ENCODE results near the gene CALY. TPM values are rescaled to one million over a fixed set of nuclear protein-coding genes. Genes with fewer than 3 reads are reported as not detected.
A peak's percentile ranks its signal among the peaks of the same experiment; 100 is the strongest.

Gene CALY
- total RNA-seq, 1 donor from 2014 or later: not detected

DNA sequence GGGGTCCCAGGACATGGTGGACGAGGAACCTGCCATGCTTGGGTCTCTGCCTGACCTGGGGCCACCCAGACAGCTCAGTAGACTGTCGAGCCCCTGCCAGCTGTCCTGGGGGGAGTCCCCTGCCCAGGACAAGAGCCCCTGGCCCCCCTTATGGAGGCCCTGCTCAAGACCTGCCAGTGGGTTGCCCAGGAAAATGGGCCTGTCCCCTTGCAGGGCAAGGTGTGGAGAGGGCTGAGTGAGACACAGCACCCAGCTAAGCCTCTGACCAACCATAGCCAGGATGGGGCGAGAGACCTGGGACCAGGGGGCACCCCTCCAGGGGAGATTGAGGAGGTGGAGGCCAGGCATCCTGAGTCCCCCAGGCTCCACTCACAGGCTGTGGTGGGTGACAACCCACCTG lies 19.3 kb upstream of the CALY start:
- intact Hi-C loops (cut with DNase I): no loop called here
- peak; percentile 32 for DNase-seq
- ATAC-seq (ENCODE audit: poor library complexity): no peak

DNA sequence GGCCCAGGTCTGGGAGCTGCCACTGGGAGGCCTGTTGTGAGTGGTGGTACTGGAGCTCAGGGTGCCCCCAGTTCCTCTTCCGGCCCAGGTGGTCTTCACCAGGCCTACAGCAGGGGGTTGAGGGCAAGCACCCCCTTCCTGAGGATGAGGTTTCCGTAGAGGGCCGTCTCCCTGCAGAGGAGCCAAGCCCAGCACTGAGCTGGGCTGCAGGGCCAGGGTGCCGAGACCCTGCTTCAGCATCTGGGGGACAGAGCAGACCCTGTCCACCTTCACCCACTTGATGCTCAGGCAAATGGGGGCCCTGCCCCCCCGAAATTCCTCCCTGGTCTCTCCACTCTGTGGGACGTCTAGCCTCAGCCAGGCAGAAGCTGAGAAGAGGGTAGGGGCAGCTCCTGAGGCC lies 18.6 kb upstream of the CALY start:
- ATAC-seq (ENCODE audit: poor library complexity): no peak
- intact Hi-C loops (cut with DNase I): no loop called here
- DNase-seq: no peak

DNA sequence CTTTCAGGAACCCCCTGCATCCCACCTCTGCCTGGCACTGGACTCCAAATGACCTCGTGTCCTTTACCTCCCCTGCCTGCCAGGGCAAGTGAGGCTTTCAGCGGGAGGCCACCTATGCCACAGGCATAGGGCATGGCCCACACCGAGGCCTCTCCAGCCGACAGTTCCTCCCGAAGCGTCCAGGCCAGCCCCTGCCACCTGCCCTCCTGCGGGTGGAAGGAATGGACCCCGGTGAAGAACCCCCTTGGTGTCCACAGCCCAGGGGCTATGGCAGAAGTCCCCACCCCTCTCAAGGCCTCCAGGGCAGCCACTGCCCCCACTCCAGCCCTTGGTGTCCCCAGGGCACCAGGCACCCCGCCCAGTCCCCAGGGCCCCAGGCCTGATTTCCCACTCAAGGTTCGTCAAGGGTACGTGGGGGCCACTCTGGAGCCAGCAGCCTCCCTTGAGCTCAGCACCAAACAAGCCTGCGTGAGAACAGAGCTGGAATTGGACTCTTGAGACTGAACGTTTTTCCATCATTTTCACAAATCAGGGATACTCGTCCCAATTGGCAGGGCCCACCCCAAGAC lies 18.1 kb upstream of the CALY start:
- ATAC-seq (ENCODE audit: poor library complexity) (no peak), DNase-seq (peak; percentile 27)
- intact Hi-C loops (cut with DNase I): no loop called here

DNA sequence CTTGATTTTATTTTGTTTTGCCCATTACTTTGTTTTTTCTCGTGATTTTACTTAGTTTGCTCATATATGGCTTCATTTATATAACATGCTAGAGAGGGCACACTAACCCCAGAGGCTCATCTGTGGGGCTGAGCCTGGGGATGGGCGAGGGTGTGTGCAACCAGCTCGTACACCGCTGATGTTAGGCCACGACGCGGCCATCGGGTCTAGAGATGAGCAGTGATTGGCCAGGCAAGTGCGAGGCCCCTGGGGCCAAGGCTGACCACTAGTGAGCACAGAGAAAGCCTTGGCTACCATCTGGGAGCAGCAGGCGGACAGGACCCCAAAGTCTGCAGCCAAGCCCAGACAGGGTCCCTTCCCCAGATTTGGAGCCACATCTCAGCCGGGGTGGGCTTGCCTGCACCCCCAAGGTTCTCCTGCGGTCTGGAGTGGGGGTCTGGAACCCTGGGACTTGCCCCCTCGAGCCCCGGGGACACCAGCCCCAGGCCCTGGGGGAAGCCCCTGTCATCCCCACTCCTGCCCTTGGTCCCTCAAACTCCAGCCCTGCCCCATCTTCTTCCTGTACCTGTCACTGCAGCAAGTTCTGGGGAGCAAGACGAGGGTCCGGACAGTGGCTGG lies 17.4 kb upstream of the CALY start:
- ATAC-seq (ENCODE audit: poor library complexity) (no peak), DNase-seq (peak; percentile 26)
- intact Hi-C loops (cut with DNase I): no loop called here

- intact Hi-C loops (cut with DNase I): no loop called here
- no peak for ATAC-seq (ENCODE audit: poor library complexity)
- DNase-seq: peak; percentile 40
Observed at GRCh38 chr10:133353202-133353959, 16.7 kb upstream of the CALY start.

- intact Hi-C loops (cut with DNase I): no loop called here
- no peak for ATAC-seq (ENCODE audit: poor library complexity)
- peak; percentile 37 for DNase-seq
Observed at GRCh38 chr10:133351408-133352318, 15.0 kb upstream of the CALY start.

DNA sequence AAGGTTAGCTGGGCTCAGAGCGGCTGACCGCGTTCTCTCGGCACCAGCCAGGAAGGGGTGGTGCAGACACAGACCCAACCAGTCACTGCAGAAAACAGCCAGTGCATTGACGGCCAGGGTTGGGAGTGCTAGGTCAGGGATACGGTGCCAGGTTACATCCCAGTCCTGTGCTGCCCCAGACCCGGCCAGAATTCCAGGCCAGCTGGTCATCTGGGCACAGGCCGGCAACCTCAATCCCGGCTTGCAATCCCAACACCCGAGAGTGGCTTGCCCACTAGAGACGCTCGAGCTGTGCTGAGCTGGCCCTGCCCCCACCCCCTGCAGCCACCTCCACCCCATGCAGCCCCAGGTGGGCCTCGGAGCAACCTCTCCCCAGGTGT lies 14.2 kb upstream of the CALY start:
- peak; percentile 30 for DNase-seq
- intact Hi-C loops (cut with DNase I): no loop called here

GRCh38 chr10:133350283-133350949 lies 13.7 kb upstream of the CALY start:
- DNase-seq (peak; percentile 35), ATAC-seq (ENCODE audit: poor library complexity) (no peak)
- intact Hi-C loops (cut with DNase I): no loop called here

More for the DNA sequence above, 14.2 kb upstream of the CALY start:
- ATAC-seq (ENCODE audit: poor library complexity): no peak

DNA sequence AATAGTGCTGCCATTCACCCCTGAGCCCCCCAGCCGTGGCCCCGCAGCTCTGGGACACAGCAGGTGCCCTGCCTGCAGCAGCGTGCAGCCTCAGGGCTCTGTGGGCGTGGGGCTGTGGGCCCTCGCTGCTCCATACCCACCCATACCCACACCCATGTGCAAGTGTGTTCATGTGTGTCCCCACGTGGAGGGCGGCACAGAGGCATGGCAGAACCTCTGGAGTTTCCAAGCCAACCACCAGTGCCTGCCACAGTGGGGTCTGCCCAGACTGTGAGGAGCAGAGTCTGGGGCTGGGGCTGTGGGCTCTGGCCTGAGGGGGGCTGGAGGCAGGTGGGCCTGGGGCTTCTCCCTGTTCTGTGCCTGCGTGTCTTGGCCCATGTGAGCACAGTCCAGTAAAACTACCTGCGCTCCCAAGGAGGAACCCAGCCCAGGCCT lies 12.9 kb upstream of the CALY start:
- DNase-seq (peak; percentile 22), ATAC-seq (ENCODE audit: poor library complexity) (no peak)
- intact Hi-C loops (cut with DNase I): no loop called here

GRCh38 chr10:133349160-133349568 lies 12.5 kb upstream of the CALY start:
- intact Hi-C loops (cut with DNase I): no loop called here
- ATAC-seq (ENCODE audit: poor library complexity) (no peak), DNase-seq (peak; percentile 21)

- peak; percentile 30 for DNase-seq
- intact Hi-C loops (cut with DNase I): no loop called here
- no peak for ATAC-seq (ENCODE audit: poor library complexity)
Observed at GRCh38 chr10:133347710-133348517, 11.2 kb upstream of the CALY start.

- ATAC-seq (ENCODE audit: poor library complexity) (no peak), DNase-seq (no peak)
- intact Hi-C loops (cut with DNase I): no loop called here
Observed at GRCh38 chr10:133346413-133346812, 9.7 kb upstream of the CALY start.

- ATAC-seq (ENCODE audit: poor library complexity): no peak
- intact Hi-C loops (cut with DNase I): no loop called here
- no peak for DNase-seq
Observed at GRCh38 chr10:133344236-133344635, 7.5 kb upstream of the CALY start.

DNA sequence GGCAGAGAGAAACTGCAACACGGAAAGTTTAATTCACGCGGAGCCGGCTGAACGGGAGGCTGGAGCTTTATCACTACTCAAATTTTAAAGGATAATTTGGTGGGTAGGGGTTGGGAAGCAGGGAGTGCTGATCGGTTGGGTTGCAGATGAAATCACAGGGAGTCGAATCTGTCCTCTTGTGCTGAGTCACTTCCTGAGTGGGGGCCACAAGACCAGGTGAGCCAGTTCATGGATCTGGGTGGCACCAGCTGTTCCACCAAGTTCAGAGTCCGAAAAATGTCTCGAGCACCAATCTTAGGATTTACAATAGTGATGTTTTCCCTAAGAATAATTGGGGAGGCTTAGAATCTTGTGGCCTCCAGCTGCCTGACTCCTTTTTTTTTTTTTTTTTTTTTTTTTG lies 6.9 kb upstream of the CALY start:
- no peak for DNase-seq
- ATAC-seq (ENCODE audit: poor library complexity): no peak

DNA sequence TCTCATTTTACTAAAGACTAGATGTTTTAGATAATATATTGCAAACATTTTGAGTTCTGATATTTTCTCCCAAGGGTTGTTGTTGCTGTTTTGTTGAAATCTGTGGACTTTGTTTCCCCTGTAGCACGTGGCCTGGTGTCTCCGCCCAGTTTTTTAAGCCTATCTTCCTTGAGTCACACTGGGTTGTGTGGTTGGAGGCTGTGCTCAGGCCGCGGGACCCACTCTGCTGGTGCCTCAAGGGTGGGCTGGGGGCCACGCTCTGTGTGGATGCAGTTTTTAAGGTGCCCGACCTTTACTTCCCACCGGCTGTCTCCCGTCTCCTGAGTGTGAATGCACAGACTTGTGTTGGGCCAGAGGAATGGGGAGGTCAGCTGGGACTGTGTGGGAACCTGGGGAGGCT lies 6.2 kb upstream of the CALY start:
- ATAC-seq (ENCODE audit: poor library complexity): no peak
- intact Hi-C loops (cut with DNase I): no loop called here

More for the DNA sequence above, 6.9 kb upstream of the CALY start:
- intact Hi-C loops (cut with DNase I): no loop called here

GRCh38 chr10:133341983-133342382 lies 5.3 kb upstream of the CALY start:
- no peak for ATAC-seq (ENCODE audit: poor library complexity)
- peak; percentile 8 for DNase-seq
- intact Hi-C loops (cut with DNase I): no loop called here

More for the DNA sequence above, 6.2 kb upstream of the CALY start:
- DNase-seq: peak; percentile 6

DNA sequence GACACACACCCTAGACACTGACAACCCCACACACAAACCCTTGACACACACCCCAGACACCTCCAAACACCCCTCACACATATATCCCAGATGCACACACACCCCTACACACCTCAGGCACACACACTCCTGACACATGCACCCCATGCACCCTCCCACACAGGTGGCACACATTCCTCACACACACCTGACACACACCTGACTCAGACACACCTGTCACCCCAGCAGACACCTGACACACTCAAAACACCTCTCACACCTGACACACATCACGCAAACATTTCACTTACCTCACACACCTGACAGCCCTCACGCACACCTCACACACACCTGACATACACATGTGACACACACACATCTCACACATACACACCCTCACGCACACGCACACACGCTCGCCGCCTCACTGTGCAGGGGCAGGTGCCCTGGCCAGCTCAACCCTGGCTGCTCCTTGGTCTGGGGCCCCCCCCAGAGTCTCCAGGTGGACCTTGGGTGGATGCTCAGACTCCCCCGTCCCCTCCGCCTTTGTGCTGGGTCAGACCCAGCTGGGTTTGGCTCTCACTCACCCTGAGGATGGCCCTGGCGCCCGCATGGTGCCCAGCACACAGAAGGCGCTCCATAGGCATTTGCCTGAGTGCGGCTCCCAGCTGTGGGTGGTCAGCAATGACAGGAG lies 3.1 kb upstream of the CALY start:
- peak; percentile 30 for DNase-seq
- no peak for ATAC-seq (ENCODE audit: poor library complexity)
- intact Hi-C loops (cut with DNase I): no loop called here
